Parathyroid adenoma (tissue), 2 donors: ENCODE results near the gene RPL39L.

Experiments used
- H2AFZ ChIP-seq: fragments of 300-600 bp; sonication (generic); one replicate; pipeline ENCODE4 v1.7.0; 2017; ENCODE audit warnings: antibody characterized with exemption, mild to moderate bottlenecking
- H3K27ac ChIP-seq: fragments of 300-600 bp; sonication (generic); one replicate; pipeline ENCODE4 v1.7.0; 2017
- H3K27me3 ChIP-seq: fragments of 300-600 bp; sonication (generic); one replicate; pipeline ENCODE4 v1.7.0; 2017; ENCODE audit warnings: low read length; ENCODE audit not compliant: control insufficient read depth, insufficient read depth
- H3K36me3 ChIP-seq: fragments of 300-600 bp; sonication (generic); one replicate; pipeline ENCODE4 v1.7.0; 2017; ENCODE audit warnings: low read length; ENCODE audit not compliant: control insufficient read depth, insufficient read depth
- H3K4me1 ChIP-seq: fragments of 300-600 bp; sonication (generic); one replicate; pipeline ENCODE4 v1.7.0; 2017; ENCODE audit warnings: control low read depth
- H3K4me2 ChIP-seq: fragments of 300-600 bp; sonication (generic); one replicate; pipeline ENCODE4 v1.7.0; 2017; ENCODE audit warnings: low read length
- H3K4me3 ChIP-seq: fragments of 300-600 bp; sonication (generic); one replicate; pipeline ENCODE4 v1.7.0; 2017; ENCODE audit warnings: low read depth, low read length
- H3K79me2 ChIP-seq: fragments of 300-600 bp; sonication (generic); one replicate; pipeline ENCODE4 v1.7.0; 2017; ENCODE audit warnings: control low read depth
- H3K9ac ChIP-seq: fragments of 300-600 bp; sonication (generic); one replicate; pipeline ENCODE4 v1.7.0; 2017; ENCODE audit warnings: mild to moderate bottlenecking
- H3K9me3 ChIP-seq: fragments of 300-600 bp; sonication (generic); one replicate; pipeline ENCODE4 v1.7.0; 2017; ENCODE audit warnings: low read length; ENCODE audit not compliant: control insufficient read depth
- CTCF ChIP-seq: fragments of 300-600 bp; sonication (generic); IDR thresholded peaks from one replicate; pipeline ENCODE4 v1.7.0; 2017; ENCODE audit warnings: antibody characterized with exemption, mild to moderate bottlenecking
- donor health status: primary hyperparathyroidism.

Gene RPL39L

GRCh38 chr3:187077537-187077936 lies 61.8 kb downstream of the RPL39L start:
- Histone ChIP-seq H3K27ac (no peak overlapping the region), H3K9me3 (no peaks in the 10 kb centered on the region), H3K79me2 (no peaks in the 10 kb centered on the region), H3K4me3 (no peak overlapping the region), H3K27me3 (no peaks in the 10 kb centered on the region), H3K4me1 (no peaks in the 10 kb centered on the region), H3K36me3 (no peaks in the 10 kb centered on the region), H3K4me2 (no peak overlapping the region), H3K9ac (no peak overlapping the region), H2AFZ (no peak overlapping the region)
- no peak for TF ChIP-seq CTCF

DNA sequence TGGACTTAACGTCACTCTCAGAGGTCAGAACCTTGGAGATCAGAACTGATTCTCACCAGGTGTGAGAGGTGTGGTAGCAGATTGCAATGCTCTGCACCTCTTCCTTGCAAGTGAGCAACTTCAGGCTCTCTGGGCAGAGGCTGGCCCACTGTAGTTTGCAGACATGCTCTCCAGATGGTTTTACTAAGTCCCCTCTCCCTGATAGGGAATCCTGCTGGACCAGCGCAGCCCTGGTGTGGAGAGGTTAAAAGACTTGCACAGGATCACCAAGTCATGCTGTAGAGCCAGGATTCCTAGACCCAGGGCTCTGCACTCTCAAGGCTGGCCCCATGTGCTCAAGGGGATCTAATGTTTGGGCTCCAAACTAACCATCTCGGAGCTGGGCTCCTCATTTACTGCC lies 62.2 kb downstream of the RPL39L start:
- no peak for TF ChIP-seq CTCF
- H3K4me3 ChIP-seq = no peak overlapping the region
- H3K4me2 ChIP-seq = no peak overlapping the region
- H3K79me2 ChIP-seq = no peaks in the 10 kb centered on the region
- no peaks in the 10 kb centered on the region for H3K27me3 ChIP-seq
- no peak overlapping the region for H3K9ac ChIP-seq
- H3K27ac ChIP-seq = no peak overlapping the region
- H3K4me1 ChIP-seq = no peaks in the 10 kb centered on the region
- no peak overlapping the region for H2AFZ ChIP-seq
- no peaks in the 10 kb centered on the region for H3K36me3 ChIP-seq
- H3K9me3 ChIP-seq = no peaks in the 10 kb centered on the region

DNA sequence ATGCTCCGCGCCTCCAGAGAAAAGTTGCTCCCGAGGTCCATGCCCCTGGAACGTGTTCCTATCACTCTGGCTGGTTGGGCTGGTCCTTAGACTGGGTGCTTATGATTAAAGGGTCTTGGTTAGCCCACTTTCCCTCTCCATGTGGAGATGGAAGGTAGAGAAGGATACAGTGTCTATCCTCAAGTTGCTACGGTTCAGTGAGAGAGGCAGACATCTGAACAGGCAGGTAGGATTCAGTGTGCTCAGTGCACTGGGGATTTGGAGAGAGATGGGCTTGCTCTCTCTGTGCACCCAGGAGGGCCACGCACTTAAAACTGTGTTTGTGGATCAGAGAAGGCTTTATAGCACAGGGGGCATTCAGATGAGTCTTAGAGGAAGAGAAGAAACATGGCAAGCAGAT lies 63.0 kb downstream of the RPL39L start:
- no peaks in the 10 kb centered on the region for H3K36me3 ChIP-seq
- H3K4me3 ChIP-seq = no peak overlapping the region
- H3K9ac ChIP-seq = no peak overlapping the region
- H3K4me1 ChIP-seq = no peaks in the 10 kb centered on the region
- TF ChIP-seq CTCF = no peak
- no peaks in the 10 kb centered on the region for H3K27me3 ChIP-seq
- H3K27ac ChIP-seq = no peak overlapping the region
- no peaks in the 10 kb centered on the region for H3K9me3 ChIP-seq
- no peak overlapping the region for H3K4me2 ChIP-seq
- H2AFZ ChIP-seq = no peak overlapping the region
- no peaks in the 10 kb centered on the region for H3K79me2 ChIP-seq

DNA sequence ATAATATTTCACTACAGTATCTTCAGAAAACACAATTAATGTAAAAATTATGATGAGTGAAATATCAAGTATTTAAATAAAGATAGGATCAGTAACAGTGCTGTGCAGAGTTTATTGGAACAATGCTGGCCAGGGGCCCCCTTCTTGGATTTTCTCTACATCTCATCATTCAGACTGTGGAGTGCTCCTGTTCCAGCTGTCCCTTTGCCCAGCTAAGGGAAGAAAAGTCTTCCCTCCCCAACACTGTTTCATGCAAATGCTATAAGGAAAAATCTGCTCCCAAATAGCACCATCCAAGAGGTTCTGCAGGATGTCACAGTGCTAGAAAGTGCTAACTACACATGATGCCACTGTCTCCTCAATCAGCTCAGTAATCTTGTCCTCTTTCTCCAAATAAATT lies 64.5 kb downstream of the RPL39L start:
- H3K9me3 ChIP-seq = no peaks in the 10 kb centered on the region
- no peaks in the 10 kb centered on the region for H3K4me1 ChIP-seq
- H3K79me2 ChIP-seq = no peaks in the 10 kb centered on the region
- no peaks in the 10 kb centered on the region for H3K27me3 ChIP-seq
- H3K27ac ChIP-seq = no peak overlapping the region
- H3K36me3 ChIP-seq = no peaks in the 10 kb centered on the region
- no peak overlapping the region for H2AFZ ChIP-seq
- H3K4me3 ChIP-seq = no peak overlapping the region
- H3K4me2 ChIP-seq = no peak overlapping the region
- no peak for TF ChIP-seq CTCF
- H3K9ac ChIP-seq = no peak overlapping the region

DNA sequence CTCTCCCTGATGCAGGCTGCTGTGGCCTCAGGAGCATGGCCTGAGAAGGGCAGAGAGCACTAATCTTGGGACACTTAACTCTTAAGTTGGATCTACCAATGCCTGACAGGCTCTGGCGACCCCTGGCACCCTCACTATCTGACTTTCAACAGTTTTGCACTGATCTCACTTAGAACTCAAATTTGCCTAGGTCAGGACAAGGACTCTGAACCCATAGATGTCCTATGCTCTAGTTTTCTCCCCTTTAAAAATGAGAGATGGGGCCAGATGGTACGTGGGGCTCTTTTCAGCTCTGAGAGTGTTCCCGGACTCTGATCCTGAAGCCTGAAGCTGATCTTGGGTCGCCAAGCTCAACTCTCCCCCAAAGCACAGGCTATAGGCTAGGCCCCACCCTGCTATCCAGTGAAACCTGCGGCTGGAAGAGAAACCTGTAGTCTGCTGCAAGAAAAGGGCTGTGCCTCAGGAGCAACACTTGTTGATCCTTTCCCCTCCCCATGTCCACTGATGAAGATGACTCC lies 65.7 kb downstream of the RPL39L start:
- no peak overlapping the region for H2AFZ ChIP-seq
- H3K27me3 ChIP-seq = no peaks in the 10 kb centered on the region
- H3K4me3 ChIP-seq = no peak overlapping the region
- no peak overlapping the region for H3K4me2 ChIP-seq
- no peaks in the 10 kb centered on the region for H3K4me1 ChIP-seq
- no peak overlapping the region for H3K27ac ChIP-seq
- no peaks in the 10 kb centered on the region for H3K36me3 ChIP-seq
- H3K9me3 ChIP-seq = no peaks in the 10 kb centered on the region
- H3K79me2 ChIP-seq = no peaks in the 10 kb centered on the region
- TF ChIP-seq CTCF = no peak
- no peak overlapping the region for H3K9ac ChIP-seq
